Measurements from ENCODE around the gene KCNC1.

The KCNC1 gene

GRCh38 chr11:17775507-17776211, 41.1 kb downstream of the KCNC1 start:
- DNase-seq, result no peak

DNA sequence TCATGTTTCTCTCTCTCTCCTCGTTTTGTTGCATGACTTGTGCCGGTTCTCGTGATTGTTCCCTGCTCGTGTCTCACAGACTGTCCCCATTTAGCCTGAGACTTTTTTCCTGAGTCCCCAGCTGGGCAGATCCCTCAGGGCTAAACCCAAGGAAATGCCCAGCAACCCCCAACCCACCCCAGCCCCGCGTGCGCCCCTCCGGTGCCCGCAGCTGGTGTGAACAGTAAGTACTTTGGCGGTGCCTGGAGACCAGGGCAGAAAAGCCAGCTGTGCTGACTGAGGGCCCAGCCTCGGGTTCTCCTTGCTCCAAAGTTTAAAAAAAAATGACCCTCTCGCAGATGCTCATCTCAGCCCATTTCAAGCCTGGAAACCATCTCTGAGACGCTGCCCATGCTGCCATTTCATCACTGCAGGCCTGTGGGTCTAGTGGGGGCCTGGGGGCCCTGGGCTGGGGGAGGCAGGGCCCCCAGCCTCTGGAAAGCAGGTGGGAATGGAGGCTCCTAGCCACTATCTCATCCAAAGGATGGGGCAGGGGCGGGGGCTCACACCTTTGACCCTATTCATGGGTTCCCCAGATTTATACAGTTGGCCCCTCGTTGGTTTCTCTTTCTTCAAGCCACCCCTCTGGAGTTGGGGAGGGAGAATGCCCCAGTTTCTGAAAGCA, 41.8 kb downstream of the KCNC1 start:
- DNase-seq, result no peak

- no peak for DNase-seq
These were observed 42.6 kb downstream of the KCNC1 start for GRCh38 chr11:17777086-17777737.

GRCh38 chr11:17777738-17778091, 43.1 kb downstream of the KCNC1 start:
- no peak for DNase-seq

- DNase-seq, result no peak
These were observed 43.8 kb downstream of the KCNC1 start for GRCh38 chr11:17778352-17778751.

- no peak for DNase-seq
These were observed 44.6 kb downstream of the KCNC1 start for GRCh38 chr11:17778956-17779860.

DNA sequence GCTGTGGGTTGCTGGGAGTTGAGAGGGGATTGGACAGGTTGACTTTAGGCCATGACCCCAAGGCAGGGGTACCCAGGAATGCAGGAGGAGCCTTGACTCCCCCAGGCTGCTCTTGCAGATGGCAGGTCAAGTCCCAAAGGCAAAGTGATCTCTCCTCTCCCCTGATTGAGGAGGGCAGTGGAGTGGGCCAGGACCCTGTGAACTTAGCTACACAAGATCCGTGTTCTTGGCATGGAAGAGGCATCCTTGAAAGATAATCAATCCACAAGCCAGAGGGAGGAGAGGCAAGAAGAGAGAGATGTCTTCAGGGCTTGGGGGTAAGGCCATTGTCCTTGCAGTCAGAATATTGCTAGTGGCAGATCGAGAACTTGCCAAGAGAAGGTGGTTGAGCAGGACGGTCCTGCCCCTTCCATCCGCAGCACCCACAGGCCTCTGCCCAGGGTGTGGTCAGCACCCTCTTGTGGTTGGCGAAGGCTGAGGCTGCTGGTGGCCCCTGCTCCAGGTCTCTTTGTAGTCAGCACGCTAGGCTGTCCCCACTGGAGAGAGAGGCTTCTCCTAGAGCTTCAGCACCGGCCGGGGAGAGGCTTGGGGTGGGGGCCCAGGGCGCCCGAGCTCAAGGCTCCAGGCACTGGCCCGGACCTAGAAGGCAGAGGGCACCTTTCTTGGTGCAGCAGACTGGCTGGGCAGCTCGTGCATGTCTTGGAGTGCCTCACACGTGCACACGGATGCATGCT, 45.4 kb downstream of the KCNC1 start:
- no peak for DNase-seq

GRCh38 chr11:17780668-17781067, 46.1 kb downstream of the KCNC1 start:
- DNase-seq, result no peak

DNA sequence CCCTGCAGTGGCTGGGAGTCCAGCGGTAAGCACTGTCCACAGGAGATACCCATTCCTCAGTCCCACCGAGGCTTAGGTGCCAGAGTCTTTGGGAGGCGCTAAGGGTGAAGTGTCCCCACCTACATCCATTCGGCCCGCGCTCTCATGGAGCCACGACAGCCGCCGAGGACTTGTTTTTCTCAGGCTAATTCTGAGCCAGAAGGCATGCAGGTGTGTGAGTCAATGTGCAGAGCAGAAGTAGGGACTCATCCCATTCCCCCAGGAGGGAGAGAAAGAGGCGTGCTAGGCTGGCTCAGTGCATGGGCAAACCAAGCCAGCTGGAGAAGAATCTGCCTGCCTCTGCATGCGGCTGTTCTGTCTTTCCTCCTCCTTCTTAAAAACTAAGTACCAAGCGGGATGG, 46.6 kb downstream of the KCNC1 start:
- no peak for DNase-seq

GRCh38 chr11:17781626-17782025, 47.0 kb downstream of the KCNC1 start:
- DNase-seq, result no peak

- DNase-seq, result no peak
These were observed 47.6 kb downstream of the KCNC1 start for GRCh38 chr11:17782145-17782544.

GRCh38 chr11:17782603-17783337, 48.2 kb downstream of the KCNC1 start:
- DNase-seq, result no peak

- DNase-seq, result no peak
These were observed 49.3 kb downstream of the KCNC1 start for GRCh38 chr11:17783878-17784277.

- no peak for DNase-seq
These were observed 52.4 kb downstream of the KCNC1 start for GRCh38 chr11:17786824-17787525.

- DNase-seq, result no peak
These were observed 53.5 kb downstream of the KCNC1 start for GRCh38 chr11:17788084-17788483.

DNA sequence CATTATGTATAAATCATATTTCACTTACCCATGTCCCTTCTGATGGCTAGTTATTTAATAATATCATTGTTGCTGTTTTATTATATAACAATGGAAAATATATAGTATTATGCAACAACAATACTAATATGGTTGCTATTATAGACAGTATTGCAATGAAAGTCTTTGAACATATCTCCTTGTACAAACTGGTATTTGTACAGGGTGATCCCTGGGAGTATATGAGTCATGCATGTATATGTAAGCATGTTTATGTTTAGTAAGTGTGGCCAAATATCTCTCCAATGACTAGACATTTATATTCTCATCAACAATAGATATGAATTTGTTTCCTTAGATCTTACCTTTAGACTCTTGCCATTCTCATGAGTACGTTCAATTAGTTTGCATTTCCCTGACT, 55.9 kb downstream of the KCNC1 start:
- no peak for DNase-seq

DNA sequence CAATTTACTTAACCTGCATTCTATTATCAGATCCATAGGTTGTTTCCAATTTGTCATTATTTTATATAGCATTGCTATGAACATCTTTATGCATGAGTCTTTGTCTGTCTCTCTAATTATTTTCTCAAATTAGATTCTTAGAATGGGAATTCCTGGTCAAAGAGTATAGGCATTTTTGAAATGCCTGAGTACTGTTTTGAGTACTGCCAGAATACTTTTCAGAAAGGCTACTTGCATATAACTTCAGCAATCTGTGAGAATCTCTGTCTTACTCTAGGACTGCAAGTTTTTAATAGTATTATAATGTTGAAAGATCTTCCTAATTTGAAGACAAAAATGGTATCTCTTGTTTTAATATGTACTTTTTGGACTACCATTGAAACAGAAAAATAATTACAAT, 56.6 kb downstream of the KCNC1 start:
- no peak for DNase-seq

- no peak for DNase-seq
These were observed 57.6 kb downstream of the KCNC1 start for GRCh38 chr11:17792161-17792560.

DNA sequence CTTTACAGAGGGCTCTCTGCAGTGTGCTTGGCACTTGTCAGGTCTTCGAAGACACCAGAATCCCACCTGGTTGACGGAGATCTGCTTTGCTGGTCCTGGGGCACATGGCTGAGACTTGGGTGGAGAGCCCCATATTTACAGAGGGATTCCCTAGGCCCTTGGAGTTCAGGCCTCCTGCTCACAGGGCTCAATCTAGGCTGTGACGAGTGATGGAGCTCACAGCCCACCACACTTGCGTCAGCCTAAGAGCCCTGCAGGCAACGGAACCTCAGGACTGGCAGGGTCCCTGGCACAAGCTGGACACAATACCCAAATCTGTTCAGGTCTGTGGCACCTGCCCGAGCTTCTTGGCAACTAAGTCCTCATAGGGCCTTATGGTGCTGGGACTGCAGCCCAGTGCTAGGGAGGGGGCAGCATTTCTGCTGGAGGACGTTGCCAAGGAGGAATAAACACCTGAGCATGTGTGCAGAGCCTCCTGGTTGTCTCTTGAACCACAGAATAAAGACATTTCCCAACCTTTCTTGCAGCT, 59.1 kb downstream of the KCNC1 start:
- no peak for DNase-seq

- DNase-seq, result no peak
These were observed 60.4 kb downstream of the KCNC1 start for GRCh38 chr11:17794981-17795380.

- DNase-seq, result no peak
These were observed 61.6 kb downstream of the KCNC1 start for GRCh38 chr11:17796154-17796553.

Data from activated CD4-positive, alpha-beta T cell treated with anti-CD3 and anti-CD28 coated beads, Interleukin-10, Interleukin-2, amounts not matched to agents 100 ng/mL and 50 ng/mL, durations not matched to agents 16 hours and 8 hours (primary cell).